ENCODE measurements around the gene OTOP3.
"Not testable (repeated sequence)": the region's sequence is repeated elsewhere in the genome, so short reads cannot be mapped to it uniquely, and the experiment has no call there.

OTOP3 gene

DNA sequence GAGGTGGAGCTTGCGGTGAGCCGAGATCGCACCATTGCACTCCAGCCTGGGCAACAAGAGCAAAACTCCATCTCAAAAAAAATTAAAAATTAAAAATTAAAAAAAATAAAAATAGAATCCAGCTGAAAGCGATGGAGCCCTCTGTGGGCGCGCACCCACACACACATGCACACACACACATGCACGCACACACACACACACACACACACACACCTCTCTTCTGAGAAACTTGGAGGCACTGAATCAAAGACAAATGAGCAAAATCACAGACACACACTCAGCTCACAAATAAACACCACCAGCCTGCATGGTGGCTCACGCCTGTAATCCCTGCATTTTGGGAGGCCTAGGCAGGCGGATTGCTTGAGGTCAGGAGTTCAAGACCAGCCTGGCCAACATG, 32.7 kb upstream of the OTOP3 start:
- H3K4me3 ChIP-seq (ENCODE audit: low read depth in 1 of 2, low read length in 1 of 2) = no peak overlapping the region
- no peaks in the 10 kb centered on the region for H3K36me3 ChIP-seq
- H3K27me3 ChIP-seq = peaks cover 75% of the 10 kb centered on the region
- H3K27ac ChIP-seq = no peak overlapping the region
- TF ChIP-seq, protein P1, sequence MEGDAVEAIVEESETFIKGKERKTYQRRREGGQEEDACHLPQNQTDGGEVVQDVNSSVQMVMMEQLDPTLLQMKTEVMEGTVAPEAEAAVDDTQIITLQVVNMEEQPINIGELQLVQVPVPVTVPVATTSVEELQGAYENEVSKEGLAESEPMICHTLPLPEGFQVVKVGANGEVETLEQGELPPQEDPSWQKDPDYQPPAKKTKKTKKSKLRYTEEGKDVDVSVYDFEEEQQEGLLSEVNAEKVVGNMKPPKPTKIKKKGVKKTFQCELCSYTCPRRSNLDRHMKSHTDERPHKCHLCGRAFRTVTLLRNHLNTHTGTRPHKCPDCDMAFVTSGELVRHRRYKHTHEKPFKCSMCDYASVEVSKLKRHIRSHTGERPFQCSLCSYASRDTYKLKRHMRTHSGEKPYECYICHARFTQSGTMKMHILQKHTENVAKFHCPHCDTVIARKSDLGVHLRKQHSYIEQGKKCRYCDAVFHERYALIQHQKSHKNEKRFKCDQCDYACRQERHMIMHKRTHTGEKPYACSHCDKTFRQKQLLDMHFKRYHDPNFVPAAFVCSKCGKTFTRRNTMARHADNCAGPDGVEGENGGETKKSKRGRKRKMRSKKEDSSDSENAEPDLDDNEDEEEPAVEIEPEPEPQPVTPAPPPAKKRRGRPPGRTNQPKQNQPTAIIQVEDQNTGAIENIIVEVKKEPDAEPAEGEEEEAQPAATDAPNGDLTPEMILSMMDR (IDR thresholded peaks at IDR 0.05) = no peak
- no peaks in the 10 kb centered on the region for H3K9me3 ChIP-seq
- no peaks in the 10 kb centered on the region for H3K4me1 ChIP-seq (ENCODE audit: control insufficient read depth in 1 of 2, insufficient read depth in 1 of 2, low read depth in 1 of 2, low read length in 1 of 2)

GRCh38 chr17:74903671-74904070, 32.0 kb upstream of the OTOP3 start:
- Histone ChIP-seq H3K36me3 (no peaks in the 10 kb centered on the region), H3K27ac (no peak overlapping the region), H3K9me3 (no peaks in the 10 kb centered on the region), H3K27me3 (peaks cover 74% of the 10 kb centered on the region), H3K4me1 (ENCODE audit: control insufficient read depth in 1 of 2, insufficient read depth in 1 of 2, low read depth in 1 of 2, low read length in 1 of 2) (no peaks in the 10 kb centered on the region), H3K4me3 (ENCODE audit: low read depth in 1 of 2, low read length in 1 of 2) (no peak overlapping the region)
- TF ChIP-seq, protein P1 (IDR thresholded peaks at IDR 0.05) = no peak

- peaks cover 69% of the 10 kb centered on the region for H3K27me3 ChIP-seq
- no peak overlapping the region for H3K27ac ChIP-seq
- no peak overlapping the region for H3K4me3 ChIP-seq (ENCODE audit: low read depth in 1 of 2, low read length in 1 of 2)
- H3K36me3 ChIP-seq = no peaks in the 10 kb centered on the region
- no peaks in the 10 kb centered on the region for H3K4me1 ChIP-seq (ENCODE audit: control insufficient read depth in 1 of 2, insufficient read depth in 1 of 2, low read depth in 1 of 2, low read length in 1 of 2)
- no peaks in the 10 kb centered on the region for H3K9me3 ChIP-seq
- TF ChIP-seq, protein P1 (IDR thresholded peaks at IDR 0.05) = no peak
These were observed 30.9 kb upstream of the OTOP3 start for GRCh38 chr17:74904687-74905409.

DNA sequence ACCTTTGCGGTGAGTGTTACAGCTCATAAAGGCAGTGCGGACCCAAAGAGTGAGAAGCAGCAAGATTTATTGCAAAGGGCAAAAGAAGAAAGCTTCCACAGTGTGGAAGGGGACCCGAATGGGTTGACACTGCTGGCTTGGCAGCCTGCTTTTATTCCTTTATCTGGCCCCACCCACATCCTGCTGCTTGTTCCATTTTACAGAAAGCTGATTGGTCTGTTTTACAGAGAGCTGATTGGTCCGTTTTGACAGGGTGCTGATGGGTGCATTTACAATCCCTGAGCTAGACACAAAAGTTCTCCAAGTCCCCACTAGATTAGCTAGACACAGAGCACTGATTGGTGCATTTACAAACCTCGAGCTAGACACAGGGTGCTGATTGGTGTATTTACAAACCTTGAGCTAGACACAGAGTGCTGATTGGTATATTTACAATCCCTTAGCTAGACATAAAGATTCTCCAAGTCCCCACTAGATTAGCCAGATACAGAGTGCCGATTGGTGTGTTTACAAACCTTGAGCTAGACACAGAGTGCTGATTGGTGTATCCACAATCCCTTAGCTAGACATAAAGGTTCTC, 29.4 kb upstream of the OTOP3 start:
- not testable (repeated sequence) for H3K4me1 ChIP-seq (ENCODE audit: control insufficient read depth in 1 of 2, insufficient read depth in 1 of 2, low read depth in 1 of 2, low read length in 1 of 2); H3K36me3 ChIP-seq

GRCh38 chr17:74907012-74907411, 28.7 kb upstream of the OTOP3 start:
- H3K27me3 ChIP-seq = peaks cover 47% of the 10 kb centered on the region
- TF ChIP-seq, protein P1 (IDR thresholded peaks at IDR 0.05) = no peak

More for the DNA sequence above, 29.4 kb upstream of the OTOP3 start:
- peaks cover 54% of the 10 kb centered on the region for H3K27me3 ChIP-seq
- not testable (repeated sequence) for H3K4me3 ChIP-seq (ENCODE audit: low read depth in 1 of 2, low read length in 1 of 2); H3K27ac ChIP-seq; H3K9me3 ChIP-seq

GRCh38 chr17:74909097-74909496, 26.6 kb upstream of the OTOP3 start:
- H3K27ac ChIP-seq; H3K36me3 ChIP-seq; H3K4me1 ChIP-seq (ENCODE audit: control insufficient read depth in 1 of 2, insufficient read depth in 1 of 2, low read depth in 1 of 2, low read length in 1 of 2); H3K9me3 ChIP-seq; H3K4me3 ChIP-seq (ENCODE audit: low read depth in 1 of 2, low read length in 1 of 2): not testable (repeated sequence)
- H3K27me3 ChIP-seq = peaks cover 26% of the 10 kb centered on the region

More at GRCh38 chr17:74907012-74907411, 28.7 kb upstream of the OTOP3 start:
- Histone ChIP-seq H3K4me1 (ENCODE audit: control insufficient read depth in 1 of 2, insufficient read depth in 1 of 2, low read depth in 1 of 2, low read length in 1 of 2) (no peaks in the 10 kb centered on the region), H3K27ac (no peak overlapping the region), H3K9me3 (no peaks in the 10 kb centered on the region), H3K36me3 (no peaks in the 10 kb centered on the region), H3K4me3 (ENCODE audit: low read depth in 1 of 2, low read length in 1 of 2) (no peak overlapping the region)

GRCh38 chr17:74911423-74911822, 24.3 kb upstream of the OTOP3 start:
- not testable (repeated sequence) for H3K4me3 ChIP-seq (ENCODE audit: low read depth in 1 of 2, low read length in 1 of 2); H3K9me3 ChIP-seq; H3K27ac ChIP-seq; H3K36me3 ChIP-seq; H3K4me1 ChIP-seq (ENCODE audit: control insufficient read depth in 1 of 2, insufficient read depth in 1 of 2, low read depth in 1 of 2, low read length in 1 of 2)
- H3K27me3 ChIP-seq = peaks cover 14% of the 10 kb centered on the region

Data from neutrophil (primary cell).